Breast epithelium (tissue), 4 donors: ENCODE results near the gene IRF2BP2. TPM values are rescaled to one million over a fixed set of nuclear protein-coding genes. Genes with fewer than 3 reads are reported as not detected.

Experiments
- DNase-seq, 2 donors: peaks; one replicate each; pipeline ENCODE4 v3.0.0-alpha.2; 2019; ENCODE audit warnings: low spot score in 2 of 2
- H3K27ac ChIP-seq, 2 donors: fragments of 200-600 bp; sonication (generic) in 1 of 2; one replicate each; pipeline ENCODE4 v1.5.1; 2016 to 2019; ENCODE audit warnings: mild to moderate bottlenecking in 1 of 2
- H3K27me3 ChIP-seq, 2 donors: fragments of 200-600 bp; sonication (generic) in 1 of 2; one replicate each; pipeline versions ENCODE4 v1.5.1 to v1.6.0; 2017 to 2019; ENCODE audit warnings: control low read depth in 1 of 2, mild to moderate bottlenecking in 1 of 2
- H3K36me3 ChIP-seq: fragments of 200-600 bp; one replicate; pipeline ENCODE4 v1.5.1; 2019
- H3K4me1 ChIP-seq, 2 donors: fragments of 200-600 bp; sonication (generic); one replicate each; pipeline ENCODE4 v1.5.1; 2016 to 2019; ENCODE audit warnings: control low read depth in 1 of 2
- H3K4me3 ChIP-seq, 3 donors: fragments of 200-600 bp; sonication (generic); 1 replicate in 2 of 3; 2 replicates in 1 of 3; pipeline ENCODE4 v1.5.1; 2016 to 2019; ENCODE audit warnings: mild to moderate bottlenecking in 3 of 3, moderate library complexity in 2 of 3
- H3K9me3 ChIP-seq, 2 donors: fragments of 200-600 bp; sonication (generic) in 1 of 2; one replicate each; pipeline ENCODE4 v1.5.1; 2016 to 2019; ENCODE audit warnings: control low read depth in 1 of 2
- POLR2A ChIP-seq: fragments of 450-650 bp; IDR thresholded peaks from one replicate; pipeline ENCODE4 v1.6.1; 2016; ENCODE audit warnings: antibody characterized with exemption, mild to moderate bottlenecking, moderate library complexity
- POLR2AphosphoS5 ChIP-seq, 3 donors: sonication (generic); formaldehyde crosslinking; IDR thresholded peaks; one replicate each; pipeline ENCODE4 v1.6.1; 2017; ENCODE audit warnings: antibody characterized with exemption in 3 of 3
- intact Hi-C: fragments of 100-400 bp; cut with DNase I; formaldehyde crosslinking; loops from one replicate; pipeline ENCODE4 v1.15.1; 2023; ENCODE audit warnings: low total_unique reads
- total RNA-seq, 3 donors: library from RNA; depleted of rRNA; stranded (reverse); fragments of >200 nt; gene quantifications; one replicate each; pipeline ENCODE4 v1.1.0, GENCODE V29; 2016
- TF ChIP-seq, protein P1 (sequence below), 3 donors: fragments of 450-650 bp; IDR thresholded peaks; one replicate each; pipeline ENCODE4 v1.5.1; 2016 to 2017; ENCODE audit warnings: antibody characterized with exemption in 3 of 3, mild to moderate bottlenecking in 3 of 3, moderate library complexity in 3 of 3

The IRF2BP2 gene
- total RNA-seq, 3 donors from 2014 or later: 60.3 to 108 (median 84.9) TPM

DNA sequence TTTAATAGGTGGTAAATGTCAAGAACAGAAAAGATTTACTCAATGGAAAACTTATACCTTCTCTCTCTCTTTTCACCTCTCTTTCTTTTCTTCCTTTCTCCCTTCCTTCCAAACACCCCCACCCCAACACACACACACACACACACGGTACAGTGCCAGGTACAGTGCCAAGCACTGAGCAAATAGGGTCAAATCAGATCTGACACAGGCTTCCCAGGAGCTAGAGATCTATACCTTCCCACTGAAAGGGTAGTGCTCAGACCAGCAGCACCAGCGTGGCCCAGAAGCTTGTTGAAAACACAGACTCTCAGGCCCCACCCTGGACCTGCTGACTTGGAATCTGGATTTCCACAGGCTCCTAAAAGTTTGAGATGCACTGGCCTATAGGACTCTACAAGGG, 31.9 kb downstream of the IRF2BP2 start:
- TF ChIP-seq POLR2AphosphoS5 (IDR thresholded peaks at IDR 0.05): no peak
- TF ChIP-seq POLR2A: no peak
- TF ChIP-seq, protein P1, sequence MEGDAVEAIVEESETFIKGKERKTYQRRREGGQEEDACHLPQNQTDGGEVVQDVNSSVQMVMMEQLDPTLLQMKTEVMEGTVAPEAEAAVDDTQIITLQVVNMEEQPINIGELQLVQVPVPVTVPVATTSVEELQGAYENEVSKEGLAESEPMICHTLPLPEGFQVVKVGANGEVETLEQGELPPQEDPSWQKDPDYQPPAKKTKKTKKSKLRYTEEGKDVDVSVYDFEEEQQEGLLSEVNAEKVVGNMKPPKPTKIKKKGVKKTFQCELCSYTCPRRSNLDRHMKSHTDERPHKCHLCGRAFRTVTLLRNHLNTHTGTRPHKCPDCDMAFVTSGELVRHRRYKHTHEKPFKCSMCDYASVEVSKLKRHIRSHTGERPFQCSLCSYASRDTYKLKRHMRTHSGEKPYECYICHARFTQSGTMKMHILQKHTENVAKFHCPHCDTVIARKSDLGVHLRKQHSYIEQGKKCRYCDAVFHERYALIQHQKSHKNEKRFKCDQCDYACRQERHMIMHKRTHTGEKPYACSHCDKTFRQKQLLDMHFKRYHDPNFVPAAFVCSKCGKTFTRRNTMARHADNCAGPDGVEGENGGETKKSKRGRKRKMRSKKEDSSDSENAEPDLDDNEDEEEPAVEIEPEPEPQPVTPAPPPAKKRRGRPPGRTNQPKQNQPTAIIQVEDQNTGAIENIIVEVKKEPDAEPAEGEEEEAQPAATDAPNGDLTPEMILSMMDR (IDR thresholded peaks at IDR 0.05): no peak
- intact Hi-C loops: no loop called here
- DNase-seq: no peak
- H3K27me3 ChIP-seq: no peaks in the 10 kb centered on the region
- no peaks in the 10 kb centered on the region for H3K9me3 ChIP-seq
- H3K4me3 ChIP-seq: no peak overlapping the region
- H3K4me1 ChIP-seq: no peaks in the 10 kb centered on the region
- H3K27ac ChIP-seq: no peak overlapping the region
- no peaks in the 10 kb centered on the region for H3K36me3 ChIP-seq

- Histone ChIP-seq H3K9me3 (no peaks in the 10 kb centered on the region), H3K36me3 (no peaks in the 10 kb centered on the region), H3K4me1 (no peaks in the 10 kb centered on the region), H3K27ac (no peak overlapping the region), H3K4me3 (no peak overlapping the region), H3K27me3 (no peaks in the 10 kb centered on the region)
- no peak for DNase-seq
- intact Hi-C loops: no loop called here
- TF ChIP-seq POLR2A (no peak), POLR2AphosphoS5 (IDR thresholded peaks at IDR 0.05) (no peak)
- TF ChIP-seq, protein P1 (IDR thresholded peaks at IDR 0.05): no peak
These were observed 36.2 kb downstream of the IRF2BP2 start for GRCh38 chr1:234573711-234574299.

DNA sequence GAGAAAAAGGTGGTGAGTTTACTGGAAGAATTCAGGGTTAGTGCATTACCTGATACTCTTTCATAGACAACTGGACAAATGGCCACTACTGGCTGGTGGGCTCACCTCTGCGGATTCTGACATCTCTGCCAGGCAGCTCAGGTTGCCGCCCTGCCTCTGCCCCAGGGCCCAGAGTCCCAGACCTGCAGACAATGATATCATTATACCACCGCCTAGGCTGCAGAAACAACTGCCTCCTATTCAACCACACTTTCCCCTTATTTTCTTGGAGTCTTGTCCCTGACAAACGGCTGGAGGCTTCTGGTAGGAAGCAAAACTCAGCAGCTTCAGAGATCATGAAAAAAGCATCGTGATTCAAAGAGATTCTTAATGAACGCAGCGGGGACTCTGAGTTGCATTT, 37.0 kb downstream of the IRF2BP2 start:
- DNase-seq: no peak
- H3K4me3 ChIP-seq: no peak overlapping the region
- no peaks in the 10 kb centered on the region for H3K27me3 ChIP-seq
- no peaks in the 10 kb centered on the region for H3K9me3 ChIP-seq
- no peaks in the 10 kb centered on the region for H3K4me1 ChIP-seq
- no peaks in the 10 kb centered on the region for H3K36me3 ChIP-seq
- intact Hi-C loops: no loop called here
- no peak overlapping the region for H3K27ac ChIP-seq
- TF ChIP-seq, protein P1 (IDR thresholded peaks at IDR 0.05): no peak
- no peak for TF ChIP-seq POLR2AphosphoS5 (IDR thresholded peaks at IDR 0.05)
- TF ChIP-seq POLR2A: no peak

- peak overlapping the region in 1 of 2 donors; percentile 61 for H3K27ac ChIP-seq
These were observed 38.3 kb downstream of the IRF2BP2 start for GRCh38 chr1:234571702-234572101.

More at GRCh38 chr1:234571702-234572101, 38.3 kb downstream of the IRF2BP2 start:
- TF ChIP-seq POLR2A (no peak), POLR2AphosphoS5 (IDR thresholded peaks at IDR 0.05) (no peak)
- TF ChIP-seq, protein P1 (IDR thresholded peaks at IDR 0.05): no peak
- no peaks in the 10 kb centered on the region for H3K4me1 ChIP-seq
- H3K4me3 ChIP-seq: no peak overlapping the region
- no peaks in the 10 kb centered on the region for H3K27me3 ChIP-seq
- H3K36me3 ChIP-seq: no peaks in the 10 kb centered on the region
- no peaks in the 10 kb centered on the region for H3K9me3 ChIP-seq
- DNase-seq: no peak
- intact Hi-C loops: no loop called here
